Left ventricle myocardium inferior (tissue), 1 donor: Measurements from ENCODE around the gene SLC22A14. TPM values are rescaled to one million over a fixed set of nuclear protein-coding genes. Genes with fewer than 3 reads are reported as not detected.

Source experiments
- DNase-seq: peaks from one replicate; pipeline ENCODE4 v3.0.0-alpha.2; 2020
- H3K27ac ChIP-seq: fragments of 200-600 bp; replicated peaks from 2 replicates; pipeline ENCODE4 v1.8.0; 2021
- H3K27me3 ChIP-seq: fragments of 200-600 bp; 2 replicates; pipeline ENCODE4 v1.8.0; 2021; ENCODE audit warnings: low read depth
- H3K36me3 ChIP-seq: fragments of 200-600 bp; 2 replicates; pipeline ENCODE4 v1.8.0; 2021
- H3K4me1 ChIP-seq: fragments of 200-600 bp; 2 replicates; pipeline ENCODE4 v1.8.0; 2021
- H3K4me3 ChIP-seq: fragments of 200-600 bp; 2 replicates; pipeline ENCODE4 v1.8.0; 2021; ENCODE audit warnings: mild to moderate bottlenecking, moderate library complexity
- H3K9me3 ChIP-seq: fragments of 200-600 bp; replicated peaks from 2 replicates; pipeline ENCODE4 v1.8.0; 2021
- intact Hi-C: fragments of 100-400 bp; cut with micrococcal nuclease; formaldehyde crosslinking; loops from one replicate; pipeline ENCODE4 v1.11.0; 2022
- total RNA-seq: library from RNA; stranded (reverse); fragmentation: NEBNext Ultra II Directional; extraction: Animal tissue kit (Norgen Biotek cat#: 25700); gene quantifications from one replicate; pipeline ENCODE4 v1.2.1, GENCODE V29; 2021
- TF ChIP-seq, protein P1 (sequence below): fragments of 200-600 bp; IDR thresholded peaks from 2 replicates; pipeline ENCODE4 v1.8.0; 2021; ENCODE audit warnings: antibody characterized with exemption, mild to moderate bottlenecking, borderline replicate concordance
- donor health status: DM: no; HTN: yes; CAD: no; lungs with severe emphysema.

SLC22A14 gene
- total RNA-seq, 1 donor from 2014 or later, result not detected

DNA sequence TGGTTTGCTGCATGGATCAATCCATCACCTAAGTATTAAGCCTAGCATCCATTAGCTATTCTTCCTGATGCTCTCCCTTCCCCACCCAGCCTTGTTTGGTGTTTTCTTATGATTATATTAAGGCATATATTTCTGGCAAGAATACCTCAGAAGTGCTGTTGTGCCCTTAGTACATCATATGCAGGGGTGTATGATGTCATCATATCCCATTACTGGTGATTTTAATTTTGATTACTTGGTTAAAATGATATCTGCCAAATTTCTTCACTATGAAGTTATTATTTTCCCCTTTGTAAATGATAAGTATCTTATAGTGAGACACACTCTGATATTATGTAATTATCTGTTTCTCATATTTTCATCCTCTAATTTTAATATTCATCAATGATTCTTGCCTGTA, 15.4 kb downstream of the SLC22A14 start:
- Histone ChIP-seq H3K36me3 (no peaks in the 10 kb centered on the region), H3K9me3 (peaks cover 4% of the 10 kb centered on the region), H3K27me3 (no peaks in the 10 kb centered on the region), H3K27ac (no peak overlapping the region), H3K4me1 (no peaks in the 10 kb centered on the region), H3K4me3 (no peak overlapping the region)
- TF ChIP-seq, protein P1, sequence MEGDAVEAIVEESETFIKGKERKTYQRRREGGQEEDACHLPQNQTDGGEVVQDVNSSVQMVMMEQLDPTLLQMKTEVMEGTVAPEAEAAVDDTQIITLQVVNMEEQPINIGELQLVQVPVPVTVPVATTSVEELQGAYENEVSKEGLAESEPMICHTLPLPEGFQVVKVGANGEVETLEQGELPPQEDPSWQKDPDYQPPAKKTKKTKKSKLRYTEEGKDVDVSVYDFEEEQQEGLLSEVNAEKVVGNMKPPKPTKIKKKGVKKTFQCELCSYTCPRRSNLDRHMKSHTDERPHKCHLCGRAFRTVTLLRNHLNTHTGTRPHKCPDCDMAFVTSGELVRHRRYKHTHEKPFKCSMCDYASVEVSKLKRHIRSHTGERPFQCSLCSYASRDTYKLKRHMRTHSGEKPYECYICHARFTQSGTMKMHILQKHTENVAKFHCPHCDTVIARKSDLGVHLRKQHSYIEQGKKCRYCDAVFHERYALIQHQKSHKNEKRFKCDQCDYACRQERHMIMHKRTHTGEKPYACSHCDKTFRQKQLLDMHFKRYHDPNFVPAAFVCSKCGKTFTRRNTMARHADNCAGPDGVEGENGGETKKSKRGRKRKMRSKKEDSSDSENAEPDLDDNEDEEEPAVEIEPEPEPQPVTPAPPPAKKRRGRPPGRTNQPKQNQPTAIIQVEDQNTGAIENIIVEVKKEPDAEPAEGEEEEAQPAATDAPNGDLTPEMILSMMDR, result no peak
- DNase-seq, result no peak
- intact Hi-C loops, result no loop called here

DNA sequence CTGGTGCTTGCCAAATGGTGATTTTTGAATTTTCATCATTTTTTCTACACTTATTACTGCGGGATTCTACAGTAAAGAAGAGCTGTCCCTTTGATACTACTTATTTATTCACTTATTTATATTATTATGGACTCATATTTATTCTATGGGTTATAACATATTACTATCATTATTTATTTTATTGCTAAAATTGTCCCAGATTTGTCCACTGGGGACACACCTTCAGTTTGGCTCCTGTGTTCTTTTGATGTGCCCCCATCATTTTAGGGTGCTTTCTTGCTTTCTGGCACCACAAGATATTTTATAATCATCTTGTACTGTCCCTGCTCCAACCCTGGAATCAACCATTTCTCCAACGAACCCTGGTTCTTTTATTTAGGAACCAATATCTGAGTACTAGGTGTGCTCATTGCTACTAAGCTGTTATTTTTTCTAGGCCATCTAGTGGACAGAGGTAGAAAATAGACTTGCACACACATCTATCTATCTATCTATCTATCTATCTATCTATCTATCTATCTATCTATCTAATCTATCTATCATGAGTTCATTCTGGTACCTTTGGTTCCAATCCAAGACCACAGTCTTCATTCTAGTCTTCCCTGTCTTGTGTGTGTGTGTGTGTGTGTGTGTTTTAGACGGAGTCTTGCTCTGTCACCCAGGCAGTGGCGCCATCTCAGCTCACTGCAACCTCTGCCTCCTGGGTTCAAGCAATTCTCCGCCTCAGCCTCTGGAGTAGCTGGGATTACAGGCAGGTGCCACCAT, 16.0 kb downstream of the SLC22A14 start:
- H3K27ac ChIP-seq, result no peak overlapping the region
- TF ChIP-seq, protein P1, result no peak
- intact Hi-C loops, result no loop called here
- H3K4me3 ChIP-seq, result no peak overlapping the region
- no peaks in the 10 kb centered on the region for H3K27me3 ChIP-seq
- H3K9me3 ChIP-seq, result peaks cover 4% of the 10 kb centered on the region
- no peaks in the 10 kb centered on the region for H3K36me3 ChIP-seq
- no peak for DNase-seq
- H3K4me1 ChIP-seq, result no peaks in the 10 kb centered on the region

DNA sequence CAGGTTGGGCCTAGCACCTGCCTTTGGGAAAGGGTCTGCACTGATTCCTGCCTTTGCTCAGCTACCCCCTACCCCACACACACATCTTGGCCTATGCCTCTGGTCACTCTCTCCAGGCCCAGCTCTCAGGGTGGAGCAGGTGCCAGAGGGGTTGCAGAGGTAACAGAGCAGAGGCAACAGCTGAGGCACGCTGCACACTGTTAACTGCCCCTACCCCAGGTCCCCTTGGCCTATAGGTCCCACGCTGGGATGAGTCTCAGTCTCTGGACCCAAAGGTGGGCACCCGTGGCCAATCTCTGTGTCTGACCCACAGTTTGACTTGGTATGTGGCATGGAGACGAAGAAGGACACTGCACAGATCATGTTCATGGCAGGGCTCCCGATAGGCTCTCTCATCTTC, 24.8 kb downstream of the SLC22A14 start:
- intact Hi-C loops, result no loop called here
- Histone ChIP-seq H3K36me3 (no peaks in the 10 kb centered on the region), H3K9me3 (no peaks in the 10 kb centered on the region), H3K27ac (no peak overlapping the region), H3K27me3 (peaks cover 3% of the 10 kb centered on the region), H3K4me3 (no peak overlapping the region), H3K4me1 (no peaks in the 10 kb centered on the region)
- TF ChIP-seq, protein P1, result no peak
- no peak for DNase-seq

- no peaks in the 10 kb centered on the region for H3K36me3 ChIP-seq
- TF ChIP-seq, protein P1, result no peak
- no peak for DNase-seq
- intact Hi-C loops, result no loop called here
- H3K27ac ChIP-seq, result no peak overlapping the region
- H3K4me1 ChIP-seq, result no peaks in the 10 kb centered on the region
- H3K9me3 ChIP-seq, result no peaks in the 10 kb centered on the region
- H3K4me3 ChIP-seq, result no peak overlapping the region
- H3K27me3 ChIP-seq, result peaks cover 3% of the 10 kb centered on the region
Measured at GRCh38 chr3:38307599-38307998, 25.5 kb downstream of the SLC22A14 start.

- Histone ChIP-seq H3K9me3 (no peaks in the 10 kb centered on the region), H3K27me3 (peaks cover 3% of the 10 kb centered on the region), H3K4me1 (no peaks in the 10 kb centered on the region), H3K4me3 (no peak overlapping the region), H3K36me3 (no peaks in the 10 kb centered on the region), H3K27ac (no peak overlapping the region)
- no peak for DNase-seq
- intact Hi-C loops, result no loop called here
- TF ChIP-seq, protein P1, result no peak
Measured at GRCh38 chr3:38308456-38308855, 26.4 kb downstream of the SLC22A14 start.
